Heart right ventricle (tissue), 16 donors: ENCODE results near the gene CDCP1. TPM values are rescaled to one million over a fixed set of nuclear protein-coding genes. Genes with fewer than 3 reads are reported as not detected.

Experiments
- ATAC-seq, 8 donors: fragments of 200-7000 bp; cut with Tn5 transposase; one replicate each; pipeline ENCODE4 v1.9.1; 2020; ENCODE audit warnings: mild to moderate bottlenecking in 8 of 8, moderate library complexity in 8 of 8, moderate number of reproducible peaks in 1 of 8
- DNase-seq, 2 donors: peaks; one replicate each; pipeline ENCODE4 v3.0.0-alpha.2; 2020
- H3K27ac ChIP-seq, 10 donors: fragments of 200-600 bp; sonication (generic) in 2 of 10; one replicate each; pipeline versions ENCODE4 v1.5.0 to v1.8.0; 2020 to 2022; ENCODE audit warnings: mild to moderate bottlenecking in 3 of 10
- H3K27me3 ChIP-seq, 7 donors: fragments of 200-600 bp; one replicate each; pipeline ENCODE4 v1.8.0; 2021 to 2022; ENCODE audit warnings: mild to moderate bottlenecking in 2 of 7
- H3K36me3 ChIP-seq, 9 donors: fragments of 200-600 bp; sonication (generic) in 1 of 9; one replicate each; pipeline versions ENCODE4 v1.5.0 to v1.8.0; 2020 to 2022; ENCODE audit warnings: mild to moderate bottlenecking in 2 of 9
- H3K4me1 ChIP-seq, 9 donors: fragments of 200-600 bp; sonication (generic) in 1 of 9; one replicate each; pipeline versions ENCODE4 v1.5.0 to v1.8.0; 2020 to 2022; ENCODE audit warnings: mild to moderate bottlenecking in 4 of 9
- H3K4me3 ChIP-seq, 10 donors: fragments of 200-600 bp; sonication (generic) in 2 of 10; one replicate each; pipeline versions ENCODE4 v1.5.0 to v1.8.0; 2020 to 2022; ENCODE audit warnings: mild to moderate bottlenecking in 7 of 10, moderate library complexity in 2 of 10
- H3K9me3 ChIP-seq, 11 donors: fragments of 200-600 bp in 10 of 11; sonication (generic) in 2 of 11; one replicate each; pipeline versions ENCODE4 v1.5.0 to v1.8.0; 2013 to 2022; ENCODE audit warnings: mild to moderate bottlenecking in 2 of 11, control low read depth in 1 of 11, moderate library complexity in 1 of 11
- WGBS, 2 donors: extraction: QIAGEN DNeasy Blood & Tissue Kit; methylation state at CpG; one replicate each; pipeline ENCODE4 v1.1.7; 2013; ENCODE audit warnings: inconsistent platforms in 1 of 2; 5-methylcytosine and 5-hydroxymethylcytosine counted together
- intact Hi-C, 10 donors: fragments of 100-400 bp; cut with DNase I; formaldehyde crosslinking; loops; one replicate each; pipeline versions ENCODE4 v1.11.1 to v1.14.2; 2022
- polyA plus RNA-seq, 2 donors: library from polyadenylated mRNA; stranded (reverse); fragments of 200-250 nt; gene quantifications; one replicate each; pipeline ENCODE4 v1.2.3, GENCODE V29; 2013
- total RNA-seq, 10 donors: library from RNA; stranded (reverse); fragmentation: NEBNext Ultra II Directional in 3 of 10; extraction: Animal tissue kit (Norgen Biotek cat#: 25700) in 3 of 10; gene quantifications; one replicate each; pipeline versions ENCODE4 v1.2.1 to v1.2.4, GENCODE V29; 2021 to 2023
- TF ChIP-seq, protein P1 (sequence below), 9 donors: fragments of 200-600 bp; sonication (generic) in 2 of 9; IDR thresholded peaks; one replicate each; pipeline versions ENCODE4 v1.5.0 to v1.8.0; 2021 to 2022; ENCODE audit warnings: antibody characterized with exemption in 9 of 9, mild to moderate bottlenecking in 5 of 9, moderate library complexity in 1 of 9
- donor health status: Arrhythmogenic right ventricular cardiomyopathy.
- donor health status: ischemic (EF 13 %, LVEDD 7.1; RV severe dilation, severe dysfunction).
- donor health status: healthy with polysubstance abuse.
- donor health status: DM: no; HTN: yes; CAD: no.
- donor health status: DM: no; HTN: no; CAD: no.
- donor health status: ischemic (EF 25% LVEDD 6.9; RV normal size, moderate dysfunction).
- donor health status: ischemic (EF 25% LVEDD 5.7; RV mildly dilated, moderate dysfunction).
- donor health status: healthy.
- donor health status: DM: yes; HTN: yes; CAD: no.
- donor health status: Ischemic cardiomyopathy.
- donor health status: ischemic (EF 35%, LVEDD 5.7; RV mildly dilated, moderate dysfunction).
- donor health status: nonischemic (EF 11% LVEDD 7.7; RV severe dilation, severe dysfunction).
- donor health status: DM: yes; HTN: yes; CAD: no.
- donor health status: PGD.
- donor health status: ischemic (EF 29% LVEDD 5.4; RV normal size, mild dysfunction).
- donor health status: nonischemic (EF 23%, LVEDD 6.1; RV moderate dilation, normal function).

The CDCP1 gene
- total and polyA plus RNA-seq, 12 donors: 0.15 to 2.8 (median 0.27) TPM

DNA sequence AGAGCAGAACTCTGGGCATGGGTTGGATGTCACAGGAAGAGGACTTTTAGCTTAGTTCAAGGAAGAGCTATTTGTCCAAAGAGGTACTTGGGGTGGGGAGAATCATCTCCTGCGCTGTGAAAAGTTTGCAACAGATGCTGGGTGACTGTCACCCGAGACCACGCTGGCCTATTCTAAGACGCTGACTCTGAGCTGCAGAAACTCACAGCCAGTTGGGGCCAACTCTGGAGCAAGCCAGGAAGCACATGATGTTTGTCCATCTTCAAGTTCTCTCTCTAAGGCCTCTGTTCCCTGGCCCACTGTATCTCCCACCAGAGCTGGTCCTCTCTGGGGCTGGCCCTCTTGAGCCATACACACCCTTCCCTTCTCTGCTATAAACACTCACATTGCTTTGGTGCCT lies 17.9 kb upstream of the CDCP1 start:
- ATAC-seq: no peak
- TF ChIP-seq, protein P1, sequence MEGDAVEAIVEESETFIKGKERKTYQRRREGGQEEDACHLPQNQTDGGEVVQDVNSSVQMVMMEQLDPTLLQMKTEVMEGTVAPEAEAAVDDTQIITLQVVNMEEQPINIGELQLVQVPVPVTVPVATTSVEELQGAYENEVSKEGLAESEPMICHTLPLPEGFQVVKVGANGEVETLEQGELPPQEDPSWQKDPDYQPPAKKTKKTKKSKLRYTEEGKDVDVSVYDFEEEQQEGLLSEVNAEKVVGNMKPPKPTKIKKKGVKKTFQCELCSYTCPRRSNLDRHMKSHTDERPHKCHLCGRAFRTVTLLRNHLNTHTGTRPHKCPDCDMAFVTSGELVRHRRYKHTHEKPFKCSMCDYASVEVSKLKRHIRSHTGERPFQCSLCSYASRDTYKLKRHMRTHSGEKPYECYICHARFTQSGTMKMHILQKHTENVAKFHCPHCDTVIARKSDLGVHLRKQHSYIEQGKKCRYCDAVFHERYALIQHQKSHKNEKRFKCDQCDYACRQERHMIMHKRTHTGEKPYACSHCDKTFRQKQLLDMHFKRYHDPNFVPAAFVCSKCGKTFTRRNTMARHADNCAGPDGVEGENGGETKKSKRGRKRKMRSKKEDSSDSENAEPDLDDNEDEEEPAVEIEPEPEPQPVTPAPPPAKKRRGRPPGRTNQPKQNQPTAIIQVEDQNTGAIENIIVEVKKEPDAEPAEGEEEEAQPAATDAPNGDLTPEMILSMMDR (IDR thresholded peaks at IDR 0.05): no peak

DNA sequence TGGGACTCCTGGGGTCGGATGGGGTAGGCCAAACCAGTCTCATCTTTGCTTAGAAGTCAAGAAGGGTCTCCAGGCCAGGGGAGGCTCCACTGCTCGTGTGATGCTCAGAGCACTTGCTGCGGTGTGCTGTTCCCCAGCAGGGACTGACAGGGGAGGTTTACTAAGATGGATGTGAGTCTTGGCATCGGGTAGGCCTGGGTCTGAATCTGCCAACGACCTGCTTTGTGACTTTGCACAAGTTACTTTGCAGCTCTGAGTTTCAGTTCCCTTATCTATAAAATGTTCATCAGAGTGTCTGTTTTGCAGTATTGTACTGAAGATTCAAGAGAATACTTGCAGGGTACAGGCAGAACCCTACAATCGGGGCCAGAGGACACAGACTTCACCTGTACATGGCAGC lies 17.3 kb upstream of the CDCP1 start:
- no peak for DNase-seq
- Histone ChIP-seq H3K4me1 (peaks cover 0 to 29% (median 12%) of the 10 kb centered on the region in 9 donors), H3K27me3 (no peaks in the 10 kb centered on the region), H3K27ac (no peak overlapping the region), H3K9me3 (no peaks in the 10 kb centered on the region), H3K36me3 (no peaks in the 10 kb centered on the region), H3K4me3 (no peak overlapping the region)
- whole genome bisulfite sequencing, 2 donors: 60 to 64% methylated on average over 6 of the region's 6 CpGs
- TF ChIP-seq, protein P1 (IDR thresholded peaks at IDR 0.05): no peak
- intact Hi-C loops: no loop called here
- no peak for ATAC-seq

More for the DNA sequence above, 17.9 kb upstream of the CDCP1 start:
- WGBS, 2 donors: 90 to 97% methylated on average over 4 of the region's 4 CpGs
- H3K4me3 ChIP-seq: no peak overlapping the region
- no peaks in the 10 kb centered on the region for H3K36me3 ChIP-seq
- no peak for DNase-seq
- H3K27ac ChIP-seq: no peak overlapping the region
- intact Hi-C loops: no loop called here
- no peaks in the 10 kb centered on the region for H3K27me3 ChIP-seq
- H3K9me3 ChIP-seq: no peaks in the 10 kb centered on the region
- H3K4me1 ChIP-seq: peaks cover 0 to 30% (median 12%) of the 10 kb centered on the region in 9 donors

DNA sequence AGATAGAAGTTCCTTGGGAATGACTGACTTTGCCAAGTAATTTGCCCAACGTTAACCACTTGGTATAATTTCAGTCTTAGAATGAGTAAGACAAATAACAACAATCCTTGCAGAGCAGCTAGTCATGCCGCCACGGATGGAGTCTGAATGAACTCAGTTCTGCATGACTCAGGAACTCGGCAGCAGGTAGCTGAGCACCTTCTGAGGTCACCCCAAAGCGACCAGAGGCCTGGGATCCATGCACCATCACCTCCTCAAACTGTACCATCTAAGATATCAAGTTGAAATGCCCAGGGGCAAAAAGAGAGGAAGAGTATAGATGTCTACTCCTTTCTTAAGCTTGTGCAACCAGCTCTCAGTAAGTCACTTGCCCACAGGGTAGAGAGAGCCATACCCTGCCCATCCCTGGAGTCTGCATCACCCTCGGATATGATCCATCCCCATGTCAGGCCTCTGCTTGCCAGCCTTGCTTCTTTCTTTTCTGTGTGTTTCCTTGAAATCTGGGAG lies 8.5 kb upstream of the CDCP1 start:
- 86 to 90% methylated on average over 6 of the region's 6 CpGs for WGBS, 2 donors
- ATAC-seq: no peak
- H3K27ac ChIP-seq: no peak overlapping the region

DNA sequence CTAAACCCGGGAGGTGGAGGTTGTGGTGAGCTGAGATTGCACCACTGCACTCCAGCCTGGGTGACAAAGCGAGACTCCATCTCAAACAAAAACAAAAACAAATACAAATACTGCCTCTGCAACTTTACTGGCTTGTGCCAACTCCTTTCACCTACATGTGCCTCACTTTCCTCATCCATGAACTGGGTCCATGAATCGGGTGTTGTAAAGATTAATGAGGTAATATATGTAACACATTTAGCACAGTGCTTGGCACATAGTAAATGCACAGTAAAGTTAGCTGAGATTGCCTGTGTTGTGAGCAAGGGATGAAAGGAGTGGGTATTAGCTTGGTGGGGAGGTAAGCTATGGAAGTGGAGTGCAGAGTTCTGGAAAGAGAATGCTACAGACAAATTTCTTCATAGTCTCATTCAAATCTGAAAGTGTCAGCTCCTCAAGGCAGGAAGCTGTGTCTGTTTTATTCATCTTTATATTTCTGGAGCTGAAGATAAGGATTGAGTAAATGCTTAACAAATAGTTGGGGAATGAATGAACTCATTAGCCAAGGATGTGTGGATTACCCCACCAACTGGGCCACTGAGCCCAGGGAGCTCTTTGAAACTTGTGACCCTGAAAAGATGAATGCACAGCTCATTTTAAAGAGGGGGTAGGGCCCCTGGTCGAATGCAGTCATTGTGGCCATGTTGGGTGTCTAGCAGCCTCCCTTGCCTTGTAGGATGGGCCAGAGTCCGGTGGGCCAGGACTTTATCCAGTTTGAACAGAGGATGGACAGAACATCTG lies 7.7 kb upstream of the CDCP1 start:
- no peak for DNase-seq
- intact Hi-C loops: no loop called here
- H3K36me3 ChIP-seq: no peaks in the 10 kb centered on the region
- no peak overlapping the region for H3K27ac ChIP-seq
- TF ChIP-seq, protein P1 (IDR thresholded peaks at IDR 0.05): no peak
- H3K4me3 ChIP-seq: no peak overlapping the region
- peaks cover 0 to 16% (median 8%) of the 10 kb centered on the region in 11 donors for H3K9me3 ChIP-seq
- ATAC-seq: no peak
- H3K27me3 ChIP-seq: no peaks in the 10 kb centered on the region
- H3K4me1 ChIP-seq: no peaks in the 10 kb centered on the region
- WGBS, 2 donors: 51 to 79% methylated on average over 5 of the region's 5 CpGs

More for the DNA sequence above, 8.5 kb upstream of the CDCP1 start:
- Histone ChIP-seq H3K9me3 (peaks cover 0 to 16% (median 8%) of the 10 kb centered on the region in 11 donors), H3K4me1 (no peaks in the 10 kb centered on the region), H3K4me3 (no peak overlapping the region), H3K36me3 (no peaks in the 10 kb centered on the region), H3K27me3 (no peaks in the 10 kb centered on the region)
- intact Hi-C loops: no loop called here
- DNase-seq: no peak
- TF ChIP-seq, protein P1 (IDR thresholded peaks at IDR 0.05): no peak
